Skeletal muscle satellite cell (primary cell): ENCODE measurements around the gene FBXL7.

Experiments used
- H3K27me3 ChIP-seq: 2 replicates; pipeline ENCODE4 v1.7.0; 2013; ENCODE audit warnings: low read length; ENCODE audit not compliant: control insufficient read depth, insufficient read depth
- H3K36me3 ChIP-seq: 2 replicates; pipeline ENCODE4 v1.7.0; 2013; ENCODE audit warnings: mild to moderate bottlenecking, control low read depth, low read length; ENCODE audit not compliant: insufficient read depth
- H3K4me1 ChIP-seq: 2 replicates; pipeline ENCODE4 v1.7.0; 2013; ENCODE audit warnings: low read length; ENCODE audit not compliant: control insufficient read depth, insufficient read depth
- H3K4me2 ChIP-seq: 2 replicates; pipeline ENCODE4 v1.7.0; 2013; ENCODE audit warnings: mild to moderate bottlenecking, low read length
- H3K4me3 ChIP-seq: 2 replicates; pipeline ENCODE4 v1.7.0; 2013; ENCODE audit warnings: low read length
- H3K9ac ChIP-seq: 2 replicates; pipeline ENCODE4 v1.7.0; 2013; ENCODE audit warnings: mild to moderate bottlenecking, low read depth, low read length, moderate library complexity
- H3K9me3 ChIP-seq: replicated peaks from 2 replicates; pipeline ENCODE4 v1.7.0; 2013; ENCODE audit warnings: mild to moderate bottlenecking, control low read depth, low read length

The FBXL7 gene

GRCh38 chr5:15680455-15680854, 180.5 kb downstream of the FBXL7 start:
- Histone ChIP-seq H3K4me1 (no peaks in the 10 kb centered on the region), H3K36me3 (no peaks in the 10 kb centered on the region), H3K27me3 (no peaks in the 10 kb centered on the region), H3K4me3 (no peak overlapping the region), H3K9ac (no peak overlapping the region), H3K9me3 (no peaks in the 10 kb centered on the region), H3K4me2 (no peak overlapping the region)

- Histone ChIP-seq H3K36me3 (no peaks in the 10 kb centered on the region), H3K27me3 (no peaks in the 10 kb centered on the region), H3K4me3 (no peak overlapping the region), H3K4me2 (no peak overlapping the region), H3K9ac (no peak overlapping the region), H3K4me1 (no peaks in the 10 kb centered on the region), H3K9me3 (no peaks in the 10 kb centered on the region)
These were observed 182.1 kb downstream of the FBXL7 start for GRCh38 chr5:15682122-15682521.

- no peak overlapping the region for H3K9ac ChIP-seq
- no peaks in the 10 kb centered on the region for H3K27me3 ChIP-seq
- no peaks in the 10 kb centered on the region for H3K4me1 ChIP-seq
- H3K36me3 ChIP-seq: no peaks in the 10 kb centered on the region
- H3K9me3 ChIP-seq: no peaks in the 10 kb centered on the region
- H3K4me3 ChIP-seq: no peak overlapping the region
- H3K4me2 ChIP-seq: no peak overlapping the region
These were observed 182.6 kb downstream of the FBXL7 start for GRCh38 chr5:15682566-15682965.

DNA sequence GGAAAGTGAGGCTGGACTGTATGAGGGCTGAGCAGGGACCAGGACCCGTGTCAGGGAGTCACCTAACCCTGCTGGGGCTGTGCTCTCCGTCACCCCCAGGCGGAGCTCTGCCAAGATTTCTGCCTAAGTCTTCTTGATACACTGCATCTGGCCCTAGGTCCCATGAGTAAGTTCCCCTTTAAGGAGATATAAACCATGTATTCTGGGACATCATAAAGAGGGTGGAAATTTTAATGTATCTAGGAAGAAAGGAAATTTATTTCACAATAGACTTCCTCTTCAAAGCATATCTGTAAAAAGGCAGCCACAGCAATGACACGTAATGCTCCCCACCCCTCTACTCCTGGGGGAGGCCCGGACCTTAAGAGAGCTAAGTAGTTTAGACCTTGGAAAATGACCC, 183.4 kb downstream of the FBXL7 start:
- Histone ChIP-seq H3K9me3 (no peaks in the 10 kb centered on the region), H3K27me3 (no peaks in the 10 kb centered on the region)

GRCh38 chr5:15687401-15687800, 187.4 kb downstream of the FBXL7 start:
- no peaks in the 10 kb centered on the region for H3K9me3 ChIP-seq
- H3K4me2 ChIP-seq: no peak overlapping the region
- H3K4me3 ChIP-seq: no peak overlapping the region
- no peaks in the 10 kb centered on the region for H3K36me3 ChIP-seq
- H3K4me1 ChIP-seq: no peaks in the 10 kb centered on the region
- no peaks in the 10 kb centered on the region for H3K27me3 ChIP-seq
- no peak overlapping the region for H3K9ac ChIP-seq

More for the DNA sequence above, 183.4 kb downstream of the FBXL7 start:
- no peaks in the 10 kb centered on the region for H3K36me3 ChIP-seq
- no peak overlapping the region for H3K9ac ChIP-seq
- no peaks in the 10 kb centered on the region for H3K4me1 ChIP-seq
- no peak overlapping the region for H3K4me2 ChIP-seq
- H3K4me3 ChIP-seq: no peak overlapping the region

GRCh38 chr5:15689836-15690235, 189.9 kb downstream of the FBXL7 start:
- no peaks in the 10 kb centered on the region for H3K27me3 ChIP-seq
- H3K4me2 ChIP-seq: no peak overlapping the region
- no peaks in the 10 kb centered on the region for H3K9me3 ChIP-seq
- no peak overlapping the region for H3K4me3 ChIP-seq
- no peak overlapping the region for H3K9ac ChIP-seq
- H3K4me1 ChIP-seq: peaks cover 8% of the 10 kb centered on the region
- H3K36me3 ChIP-seq: no peaks in the 10 kb centered on the region

DNA sequence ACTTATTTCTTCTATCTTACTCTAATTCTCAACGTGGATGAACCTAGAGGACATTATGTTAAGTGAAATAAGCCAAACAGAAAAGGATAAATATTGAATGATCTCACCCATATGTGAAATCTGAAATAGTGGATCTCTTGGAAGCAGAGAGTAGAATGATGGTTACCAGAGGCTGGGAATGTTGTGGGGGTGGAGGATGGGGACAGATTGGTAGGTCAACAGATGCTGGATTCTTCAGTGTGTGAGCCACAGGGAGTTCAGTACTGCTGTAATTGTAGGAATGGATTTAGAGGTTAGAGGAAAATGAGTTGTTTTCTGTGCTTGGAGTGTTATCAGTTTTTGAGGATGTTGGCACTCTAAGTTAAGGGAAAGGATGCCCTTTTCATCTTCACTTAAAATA, 190.6 kb downstream of the FBXL7 start:
- Histone ChIP-seq H3K9me3 (no peaks in the 10 kb centered on the region), H3K4me3 (no peak overlapping the region), H3K27me3 (no peaks in the 10 kb centered on the region), H3K4me2 (no peak overlapping the region), H3K36me3 (no peaks in the 10 kb centered on the region), H3K4me1 (peaks cover 16% of the 10 kb centered on the region), H3K9ac (no peak overlapping the region)

DNA sequence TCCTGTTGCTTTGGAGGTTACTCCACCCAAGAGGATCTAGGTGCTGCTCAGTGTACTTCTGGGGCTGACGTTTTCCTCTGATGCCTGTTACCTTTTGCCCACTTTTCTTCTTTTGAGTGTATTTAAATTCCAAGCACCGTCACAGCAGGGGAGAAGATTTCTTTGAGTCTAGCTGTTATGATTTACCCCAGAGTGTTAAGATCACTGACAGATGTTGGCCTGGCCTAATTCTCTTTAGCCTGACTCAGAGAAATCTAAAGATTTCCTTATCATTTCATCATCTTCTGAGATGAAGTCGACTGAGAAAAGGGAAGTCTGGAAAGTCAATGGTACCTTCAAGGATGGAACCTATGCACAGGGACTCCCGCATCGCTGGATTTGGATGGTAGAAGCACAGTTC, 191.5 kb downstream of the FBXL7 start:
- Histone ChIP-seq H3K27me3 (no peaks in the 10 kb centered on the region), H3K9me3 (no peaks in the 10 kb centered on the region), H3K36me3 (no peaks in the 10 kb centered on the region), H3K9ac (no peak overlapping the region), H3K4me3 (no peak overlapping the region), H3K4me2 (no peak overlapping the region), H3K4me1 (peaks cover 19% of the 10 kb centered on the region)

- H3K4me2 ChIP-seq: no peak overlapping the region
- H3K4me1 ChIP-seq: peaks cover 19% of the 10 kb centered on the region
- H3K4me3 ChIP-seq: no peak overlapping the region
- no peak overlapping the region for H3K9ac ChIP-seq
- no peaks in the 10 kb centered on the region for H3K9me3 ChIP-seq
- H3K27me3 ChIP-seq: no peaks in the 10 kb centered on the region
- H3K36me3 ChIP-seq: no peaks in the 10 kb centered on the region
These were observed 192.9 kb downstream of the FBXL7 start for GRCh38 chr5:15692706-15693381.

DNA sequence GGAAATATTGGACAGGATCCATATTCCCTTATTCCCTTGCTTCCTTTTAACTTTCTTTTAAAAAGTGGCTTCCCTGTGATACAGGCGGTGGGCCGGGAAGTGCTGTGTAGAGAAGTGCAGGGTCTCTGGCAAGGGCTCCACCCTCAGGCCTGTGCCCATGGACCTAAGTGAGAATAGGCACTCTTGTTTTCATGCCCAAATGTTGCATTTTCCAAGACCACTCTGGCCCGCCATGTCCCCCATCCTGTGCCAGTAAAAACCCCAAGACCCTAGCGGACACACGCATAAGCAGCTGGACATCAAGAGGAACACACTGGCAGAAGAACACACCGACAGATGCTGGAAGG, 193.4 kb downstream of the FBXL7 start:
- Histone ChIP-seq H3K27me3 (no peaks in the 10 kb centered on the region), H3K4me2 (no peak overlapping the region), H3K9ac (no peak overlapping the region), H3K36me3 (no peaks in the 10 kb centered on the region), H3K9me3 (no peaks in the 10 kb centered on the region), H3K4me3 (no peak overlapping the region), H3K4me1 (peaks cover 19% of the 10 kb centered on the region)

DNA sequence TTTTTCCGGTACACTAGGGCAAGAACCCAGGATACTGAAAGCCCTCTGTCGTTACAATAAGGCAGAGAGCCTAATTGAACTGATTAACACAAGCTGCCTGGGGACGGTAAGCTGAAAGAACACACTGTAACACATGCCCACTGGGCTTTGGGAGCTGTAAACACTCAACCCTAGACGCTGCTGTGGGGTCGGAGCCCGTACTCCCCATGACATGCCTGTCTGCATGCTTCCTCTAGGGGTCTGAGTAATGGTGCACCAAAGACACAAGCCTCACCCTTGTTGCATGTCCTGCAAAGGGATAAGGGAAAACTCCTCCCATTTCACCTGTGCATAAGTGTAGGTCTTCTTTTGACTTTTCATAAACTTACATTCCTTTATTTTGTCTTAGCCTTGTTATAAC, 194.0 kb downstream of the FBXL7 start:
- no peaks in the 10 kb centered on the region for H3K36me3 ChIP-seq
- H3K4me1 ChIP-seq: peaks cover 19% of the 10 kb centered on the region
- H3K9ac ChIP-seq: no peak overlapping the region
- H3K4me3 ChIP-seq: no peak overlapping the region
- H3K4me2 ChIP-seq: no peak overlapping the region
- no peaks in the 10 kb centered on the region for H3K9me3 ChIP-seq
- H3K27me3 ChIP-seq: no peaks in the 10 kb centered on the region

GRCh38 chr5:15694696-15695214, 194.8 kb downstream of the FBXL7 start:
- Histone ChIP-seq H3K27me3 (no peaks in the 10 kb centered on the region), H3K9me3 (no peaks in the 10 kb centered on the region), H3K4me1 (peaks cover 19% of the 10 kb centered on the region), H3K4me2 (peak overlapping the region; percentile 32), H3K9ac (peak overlapping the region; percentile 12), H3K36me3 (no peaks in the 10 kb centered on the region), H3K4me3 (no peak overlapping the region)
